Measurements from ENCODE around the gene ARID2. TPM values are rescaled to one million over a fixed set of nuclear protein-coding genes. Genes with fewer than 3 reads are reported as not detected.

Gene ARID2
- total and polyA plus RNA-seq, 2 donors (not counting 1 experiment from before 2014, with no cell fraction given): 5.0 to 49.2 TPM

DNA sequence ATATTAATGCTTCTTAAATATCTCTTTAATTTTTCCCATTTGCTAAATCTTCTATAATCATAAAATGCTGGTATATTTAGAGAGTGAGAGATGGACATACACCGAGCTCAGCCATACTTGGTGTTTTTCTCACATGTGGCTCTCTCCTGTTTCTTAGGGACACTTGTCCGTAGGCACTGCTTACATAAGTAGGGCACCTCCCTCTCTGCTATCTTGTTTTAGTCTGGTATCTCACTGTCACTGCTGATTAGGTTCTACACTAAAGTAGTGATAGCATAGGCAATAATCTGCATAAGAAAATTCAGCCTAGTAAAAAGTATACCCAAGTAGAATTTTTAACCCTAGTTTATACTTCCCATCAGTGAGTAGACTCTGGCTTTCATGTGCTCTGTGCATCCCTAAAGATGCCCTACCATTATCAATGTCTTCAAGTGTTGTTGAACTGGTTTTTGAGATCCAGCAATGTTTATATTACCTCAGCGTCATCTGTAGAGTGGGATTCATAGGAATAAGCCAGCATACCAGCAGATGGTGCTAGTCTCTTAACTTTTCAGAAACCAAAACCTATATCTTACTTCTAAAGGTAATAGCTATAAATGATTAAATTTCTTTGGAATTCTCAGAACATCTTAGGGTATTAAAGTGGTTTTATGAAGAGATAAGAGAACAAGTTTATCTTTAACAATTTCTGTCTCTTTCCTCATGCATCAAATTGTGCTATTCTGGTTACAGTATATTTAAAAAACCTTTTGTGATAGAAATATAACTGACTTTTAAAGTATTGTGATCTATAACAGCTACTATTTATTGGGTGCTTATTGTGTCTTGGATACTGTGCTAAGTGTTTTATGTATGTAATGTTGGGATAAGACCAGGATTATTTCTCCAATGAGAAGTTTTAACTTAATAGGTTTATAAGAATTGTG lies 32.9 kb downstream of the ARID2 start:
- no peaks in the 10 kb centered on the region for H3K9me3 ChIP-seq (ENCODE audit: control extremely low read depth in 1 of 3, control insufficient read depth in 2 of 3, insufficient read depth in 1 of 3, low read length in 2 of 3)
- H3K4me3 Mint-ChIP-seq: no peak overlapping the region
- ChIA-PET POLR2A (no interaction called here), CTCF (interaction anchor here (0.6 to 2.0 kb wide), 12 partner anchors 9 to 309 kb away, joined by 3 to 9 read pairs (median 4); no protein-coding TSS in a partner anchor)
- 90% methylated on average over 2 of the region's 3 CpGs for WGBS (ENCODE audit: insufficient coverage)
- no peaks in the 10 kb centered on the region for H3K36me3 ChIP-seq (replicated peaks in 1 of 2; ENCODE audit: control extremely low read depth in 1 of 2, control insufficient read depth in 1 of 2, extremely low read depth in 1 of 2, insufficient read depth in 2 of 2, low read length in 1 of 2)
- intact Hi-C loops (cut with micrococcal nuclease): loop anchor here (5.0 kb wide), 1 partner anchor 65 kb away; no protein-coding TSS in a partner anchor
- no peaks in the 10 kb centered on the region for H3K9me3 Mint-ChIP-seq (ENCODE audit: insufficient read depth)
- peak; percentile 63 for TF ChIP-seq CTCF (IDR thresholded peaks at IDR 0.05)
- TF ChIP-seq EZH2 (IDR thresholded peaks at IDR 0.05; ENCODE audit: borderline replicate concordance, insufficient read depth, low read depth, low read length, poor library complexity, severe bottlenecking): no peak
- H4K20me1 ChIP-seq (ENCODE audit: control insufficient read depth, insufficient read depth, low read length, poor library complexity, severe bottlenecking): peaks cover 5% of the 10 kb centered on the region
- no peak overlapping the region for H2AFZ ChIP-seq (ENCODE audit: insufficient read depth, low read depth, low read length, poor library complexity, severe bottlenecking)
- H3K27ac Mint-ChIP-seq: no peak overlapping the region
- H3K79me2 ChIP-seq (ENCODE audit: control insufficient read depth, insufficient read depth, low read length): peaks cover 65% of the 10 kb centered on the region
- H3K4me1 ChIP-seq (ENCODE audit: control insufficient read depth in 2 of 2, insufficient read depth in 2 of 2, low read length in 2 of 2): no peaks in the 10 kb centered on the region
- peaks cover 15% of the 10 kb centered on the region for H3K4me1 Mint-ChIP-seq
- DNase-seq (peak; percentile 30), ATAC-seq (ENCODE audit: low read depth) (no peak)
- no peak overlapping the region for H3K4me2 ChIP-seq (replicated peaks; ENCODE audit: low read depth, low read length, poor library complexity, severe bottlenecking)
- H3K9ac ChIP-seq (ENCODE audit: low read length): no peak overlapping the region
- no peak overlapping the region for H3K4me3 ChIP-seq (ENCODE audit: control extremely low read depth in 1 of 5, extremely low read depth in 1 of 5, insufficient read depth in 1 of 5, low read depth in 2 of 5, low read length in 4 of 5)
- H3K27me3 Mint-ChIP-seq: no peaks in the 10 kb centered on the region
- H3K27me3 ChIP-seq (replicated peaks in 1 of 4; ENCODE audit: control extremely low read depth in 1 of 4, control insufficient read depth in 3 of 4, insufficient read depth in 4 of 4, low read length in 3 of 4): no peaks in the 10 kb centered on the region
- H3K27ac ChIP-seq (ENCODE audit: low read length in 2 of 2): no peak overlapping the region

DNA sequence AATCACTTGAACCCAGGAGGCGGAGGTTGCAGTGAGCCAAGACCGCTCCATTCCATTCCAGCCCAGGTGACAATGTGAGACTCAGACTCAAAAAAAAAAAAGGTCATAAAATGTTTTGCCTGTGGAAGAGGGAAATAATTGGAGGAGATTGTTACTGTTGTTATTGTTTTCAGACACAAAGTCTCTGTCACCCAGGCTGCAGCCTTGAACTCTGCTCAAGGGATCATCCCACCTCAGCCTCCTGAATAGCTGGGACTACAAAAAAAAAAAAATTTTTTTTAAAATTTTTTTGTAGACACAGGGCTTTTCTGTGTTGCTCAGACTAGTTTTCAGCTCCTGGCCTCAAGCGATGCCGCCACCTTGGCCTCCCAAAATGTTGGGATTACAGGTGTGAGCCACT lies 33.9 kb downstream of the ARID2 start:
- peaks cover 14% of the 10 kb centered on the region for H4K20me1 ChIP-seq (ENCODE audit: control insufficient read depth, insufficient read depth, low read length, poor library complexity, severe bottlenecking)
- no peaks in the 10 kb centered on the region for H3K36me3 ChIP-seq (replicated peaks in 1 of 2; ENCODE audit: control extremely low read depth in 1 of 2, control insufficient read depth in 1 of 2, extremely low read depth in 1 of 2, insufficient read depth in 2 of 2, low read length in 1 of 2)
- intact Hi-C loops (cut with micrococcal nuclease): loop anchor here (5.0 kb wide), 1 partner anchor 64 kb away; no protein-coding TSS in a partner anchor
- no peak overlapping the region for H3K9ac ChIP-seq (ENCODE audit: low read length)
- ChIA-PET CTCF (interaction anchor here (1.1 to 2.0 kb wide), 5 partner anchors 10 to 308 kb away, joined by 3 to 9 read pairs (median 6); no protein-coding TSS in a partner anchor), POLR2A (no interaction called here)
- DNase-seq (no peak), ATAC-seq (ENCODE audit: low read depth) (no peak)
- no peaks in the 10 kb centered on the region for H3K9me3 ChIP-seq (ENCODE audit: control extremely low read depth in 1 of 3, control insufficient read depth in 2 of 3, insufficient read depth in 1 of 3, low read length in 2 of 3)
- Mint-ChIP-seq H3K9me3 (ENCODE audit: insufficient read depth) (no peaks in the 10 kb centered on the region), H3K27ac (no peak overlapping the region), H3K4me3 (no peak overlapping the region), H3K4me1 (peaks cover 17% of the 10 kb centered on the region), H3K27me3 (no peaks in the 10 kb centered on the region)
- H2AFZ ChIP-seq (ENCODE audit: insufficient read depth, low read depth, low read length, poor library complexity, severe bottlenecking): no peak overlapping the region
- no peaks in the 10 kb centered on the region for H3K27me3 ChIP-seq (replicated peaks in 1 of 4; ENCODE audit: control extremely low read depth in 1 of 4, control insufficient read depth in 3 of 4, insufficient read depth in 4 of 4, low read length in 3 of 4)
- TF ChIP-seq CTCF (IDR thresholded peaks at IDR 0.05) (no peak), EZH2 (IDR thresholded peaks at IDR 0.05; ENCODE audit: borderline replicate concordance, insufficient read depth, low read depth, low read length, poor library complexity, severe bottlenecking) (no peak)
- no peaks in the 10 kb centered on the region for H3K4me1 ChIP-seq (ENCODE audit: control insufficient read depth in 2 of 2, insufficient read depth in 2 of 2, low read length in 2 of 2)
- no peak overlapping the region for H3K27ac ChIP-seq (ENCODE audit: low read length in 2 of 2)
- H3K4me3 ChIP-seq (ENCODE audit: control extremely low read depth in 1 of 5, extremely low read depth in 1 of 5, insufficient read depth in 1 of 5, low read depth in 2 of 5, low read length in 4 of 5): no peak overlapping the region
- 100% methylated on average over 3 of the region's 4 CpGs for WGBS (ENCODE audit: insufficient coverage)
- H3K4me2 ChIP-seq (replicated peaks; ENCODE audit: low read depth, low read length, poor library complexity, severe bottlenecking): no peak overlapping the region
- peaks cover 75% of the 10 kb centered on the region for H3K79me2 ChIP-seq (ENCODE audit: control insufficient read depth, insufficient read depth, low read length)

All from B cell (primary cell).